ENCODE results near the gene SORBS1.

SORBS1 gene

DNA sequence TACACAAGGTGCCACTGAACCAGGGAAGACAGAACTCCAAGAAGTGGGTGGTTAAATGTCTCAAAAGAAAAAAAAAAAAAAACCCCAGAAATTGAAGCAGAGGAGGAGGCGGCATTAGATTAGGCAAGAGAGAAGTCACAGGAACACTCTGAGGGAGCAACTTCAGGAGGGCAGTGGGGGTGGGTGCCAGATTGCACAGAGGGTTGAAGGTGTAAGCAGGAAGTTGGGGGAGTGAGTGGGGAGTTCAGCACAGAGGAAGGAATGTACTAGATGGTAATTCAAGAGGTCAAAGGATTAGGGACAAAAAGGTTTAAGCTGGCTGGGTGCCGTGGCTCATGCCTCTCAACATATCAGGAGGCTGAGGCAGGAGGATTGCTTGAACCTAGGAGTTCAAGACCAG is 160.4 kb downstream of the SORBS1 start:
- TF ChIP-seq, protein P1, sequence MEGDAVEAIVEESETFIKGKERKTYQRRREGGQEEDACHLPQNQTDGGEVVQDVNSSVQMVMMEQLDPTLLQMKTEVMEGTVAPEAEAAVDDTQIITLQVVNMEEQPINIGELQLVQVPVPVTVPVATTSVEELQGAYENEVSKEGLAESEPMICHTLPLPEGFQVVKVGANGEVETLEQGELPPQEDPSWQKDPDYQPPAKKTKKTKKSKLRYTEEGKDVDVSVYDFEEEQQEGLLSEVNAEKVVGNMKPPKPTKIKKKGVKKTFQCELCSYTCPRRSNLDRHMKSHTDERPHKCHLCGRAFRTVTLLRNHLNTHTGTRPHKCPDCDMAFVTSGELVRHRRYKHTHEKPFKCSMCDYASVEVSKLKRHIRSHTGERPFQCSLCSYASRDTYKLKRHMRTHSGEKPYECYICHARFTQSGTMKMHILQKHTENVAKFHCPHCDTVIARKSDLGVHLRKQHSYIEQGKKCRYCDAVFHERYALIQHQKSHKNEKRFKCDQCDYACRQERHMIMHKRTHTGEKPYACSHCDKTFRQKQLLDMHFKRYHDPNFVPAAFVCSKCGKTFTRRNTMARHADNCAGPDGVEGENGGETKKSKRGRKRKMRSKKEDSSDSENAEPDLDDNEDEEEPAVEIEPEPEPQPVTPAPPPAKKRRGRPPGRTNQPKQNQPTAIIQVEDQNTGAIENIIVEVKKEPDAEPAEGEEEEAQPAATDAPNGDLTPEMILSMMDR (conservative IDR thresholded peaks at IDR 0.05), result no peak
- no peak overlapping the region for H3K27ac ChIP-seq

DNA sequence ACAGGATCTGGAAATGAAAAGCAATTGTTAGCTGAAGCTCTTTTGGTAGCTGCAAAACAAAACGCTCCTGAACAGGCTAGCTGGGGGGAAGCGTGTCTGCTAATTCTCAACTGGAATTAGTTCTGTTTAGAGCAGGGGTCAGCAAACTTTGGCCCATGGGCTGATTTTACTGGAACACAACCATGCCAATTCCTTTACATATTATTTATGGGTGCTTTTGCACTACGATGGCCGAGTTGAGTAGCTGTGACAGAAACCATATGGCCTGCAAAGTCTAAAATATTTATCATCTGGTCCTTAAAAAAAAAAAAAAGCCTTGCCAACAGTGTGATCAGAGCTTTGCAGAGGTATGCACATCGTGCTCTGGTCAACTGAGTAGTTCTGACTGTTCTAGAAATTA is 162.0 kb downstream of the SORBS1 start:
- TF ChIP-seq, protein P1 (conservative IDR thresholded peaks at IDR 0.05), result no peak
- H3K27ac ChIP-seq, result no peak overlapping the region

DNA sequence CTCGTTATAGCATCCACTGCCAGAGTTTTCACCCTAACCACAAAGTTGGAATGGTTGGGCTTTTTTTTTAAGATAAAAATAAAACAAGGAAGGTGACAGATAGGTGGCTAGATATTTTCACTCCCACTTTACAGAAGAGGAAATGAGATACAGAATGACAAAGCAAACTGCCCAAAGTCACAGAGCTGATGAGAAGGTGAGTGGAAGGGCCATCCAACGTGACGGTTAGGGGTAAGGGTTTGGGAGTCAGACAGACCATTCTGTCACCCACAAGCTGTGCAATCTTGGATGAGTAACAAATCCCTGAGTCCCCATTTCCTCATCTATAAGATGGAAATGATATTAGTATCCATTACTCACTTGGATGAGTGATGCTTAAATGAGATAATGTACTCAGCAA is 163.4 kb downstream of the SORBS1 start:
- no peak overlapping the region for H3K27ac ChIP-seq
- TF ChIP-seq, protein P1 (conservative IDR thresholded peaks at IDR 0.05), result no peak

DNA sequence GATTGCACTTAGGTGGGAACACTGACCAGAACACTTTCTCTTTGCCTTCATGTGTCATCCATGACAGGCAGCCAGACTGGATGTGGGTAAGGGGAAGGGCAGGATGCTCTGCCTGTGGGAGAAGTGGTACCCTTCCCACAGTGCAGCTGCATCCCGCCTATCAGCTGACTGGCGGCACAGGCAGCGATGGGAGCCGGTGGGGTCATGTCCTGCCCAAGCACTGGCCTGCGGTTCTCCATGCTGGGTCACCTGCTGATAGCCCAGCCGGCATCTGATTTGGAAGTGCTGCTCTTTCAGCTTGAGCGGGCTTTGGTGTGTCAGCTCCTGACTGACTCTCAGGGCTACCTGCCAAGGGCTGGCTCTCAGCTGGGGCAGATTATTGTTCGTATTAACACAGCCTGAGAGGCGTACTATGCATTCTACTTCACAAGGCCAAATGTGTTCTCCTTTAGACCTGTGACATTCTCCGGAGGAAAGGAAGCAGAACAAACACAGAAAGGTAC is 165.2 kb downstream of the SORBS1 start:
- TF ChIP-seq, protein P1 (conservative IDR thresholded peaks at IDR 0.05), result no peak

GRCh38 chr10:95394161-95394880 is 166.8 kb downstream of the SORBS1 start:
- TF ChIP-seq, protein P1 (conservative IDR thresholded peaks at IDR 0.05), result no peak
- no peak overlapping the region for H3K27ac ChIP-seq

More for the DNA sequence above, 165.2 kb downstream of the SORBS1 start:
- no peak overlapping the region for H3K27ac ChIP-seq

GRCh38 chr10:95392681-95393164 is 168.4 kb downstream of the SORBS1 start:
- no peak overlapping the region for H3K27ac ChIP-seq
- TF ChIP-seq, protein P1 (conservative IDR thresholded peaks at IDR 0.05), result no peak

GRCh38 chr10:95392217-95392584 is 169.0 kb downstream of the SORBS1 start:
- TF ChIP-seq, protein P1 (conservative IDR thresholded peaks at IDR 0.05), result no peak
- H3K27ac ChIP-seq, result no peak overlapping the region
